HG03442 (cell line): ENCODE measurements around the gene OR10A3.

ENCODE experiments used
- ATAC-seq: cut with Tn5 transposase; IDR thresholded peaks from one replicate; pipeline ENCODE4 v1.9.1; 2021; ENCODE audit warnings: mild to moderate bottlenecking, moderate library complexity; ENCODE audit not compliant: unreplicated experiment

Gene OR10A3

DNA sequence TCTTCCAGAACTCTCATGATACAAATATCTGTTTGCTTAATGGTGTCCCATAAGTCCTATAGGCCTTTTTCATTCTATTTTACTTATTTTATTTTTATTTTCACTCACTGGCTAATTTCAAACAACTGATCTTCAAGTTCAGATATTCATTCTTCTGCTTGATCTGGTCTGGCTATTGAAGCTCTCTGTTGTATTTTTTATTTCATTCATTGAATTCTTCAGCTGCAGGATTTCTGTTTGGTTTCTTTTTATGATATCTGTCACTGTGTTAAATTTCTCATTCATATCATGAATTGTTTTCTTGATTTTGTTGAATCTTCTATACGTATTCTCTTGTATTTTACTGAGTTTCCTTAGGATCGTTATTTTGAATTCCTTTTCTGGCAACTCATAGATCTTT lies 2.6 kb upstream of the OR10A3 start:
- ATAC-seq, result no peak

DNA sequence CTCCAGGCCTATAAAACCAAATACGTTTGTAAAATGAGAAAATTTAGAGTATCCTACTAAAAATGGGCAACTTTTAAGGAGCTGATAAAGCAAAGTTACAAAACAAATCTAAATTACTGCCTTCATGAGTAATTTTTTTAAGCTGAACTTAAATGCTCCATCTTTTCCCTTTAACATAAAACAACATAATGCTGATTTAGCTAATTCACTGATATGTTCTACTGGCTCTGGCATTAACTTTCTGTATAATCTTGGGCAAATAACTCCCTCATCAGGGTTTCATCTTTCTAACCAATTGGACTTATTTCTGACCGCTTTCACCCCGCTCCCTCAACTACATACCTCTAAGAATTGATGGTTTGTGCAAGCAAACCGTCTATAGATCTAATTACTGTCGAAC lies 362 bp downstream of the OR10A3 start:
- no peak for ATAC-seq

DNA sequence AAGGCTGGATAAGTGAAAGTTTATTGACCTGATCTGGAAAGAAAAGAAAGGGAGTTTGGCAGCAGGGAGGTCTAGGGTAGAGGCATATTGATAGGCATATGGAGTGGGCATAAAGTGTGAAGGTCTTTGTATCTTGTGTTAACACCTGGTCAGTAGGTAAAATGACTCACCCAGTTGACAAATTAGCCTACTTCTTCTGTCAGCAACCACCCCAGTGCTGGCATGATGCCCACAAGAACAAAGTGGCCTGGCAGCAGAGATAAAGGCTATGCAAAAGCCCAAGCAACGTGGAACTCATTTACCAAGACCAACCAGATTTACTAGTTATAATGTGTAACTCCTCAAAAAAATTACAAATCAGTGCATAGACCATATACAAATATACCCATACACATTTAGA lies 4.9 kb downstream of the OR10A3 start:
- ATAC-seq, result no peak

DNA sequence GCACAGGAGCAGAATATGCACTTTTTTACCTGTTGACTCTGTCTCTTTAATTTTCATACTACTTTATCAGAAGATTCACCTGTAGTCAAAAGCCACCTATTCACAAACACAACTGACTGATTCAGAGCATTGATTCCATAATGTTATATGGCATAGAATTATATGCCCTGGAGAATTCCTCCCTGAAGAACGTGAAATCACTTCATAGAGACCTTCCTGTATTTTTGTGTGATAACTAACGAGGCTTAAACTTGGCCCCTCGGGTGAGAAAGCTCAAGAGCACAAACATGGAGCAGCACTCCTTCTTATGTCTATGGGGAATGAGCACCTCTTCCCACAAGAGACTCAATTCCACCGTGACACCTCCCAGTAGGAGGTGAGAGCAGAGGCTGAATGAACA lies 10.3 kb downstream of the OR10A3 start, which contains the start of gene OR10A6:
Gene OR10A6, minus strand, starts transcription at position 101 of the 400 bp plus-strand sequence. CDS start 2,606 bp downstream, outside the sequence.
- ATAC-seq, result no peak

DNA sequence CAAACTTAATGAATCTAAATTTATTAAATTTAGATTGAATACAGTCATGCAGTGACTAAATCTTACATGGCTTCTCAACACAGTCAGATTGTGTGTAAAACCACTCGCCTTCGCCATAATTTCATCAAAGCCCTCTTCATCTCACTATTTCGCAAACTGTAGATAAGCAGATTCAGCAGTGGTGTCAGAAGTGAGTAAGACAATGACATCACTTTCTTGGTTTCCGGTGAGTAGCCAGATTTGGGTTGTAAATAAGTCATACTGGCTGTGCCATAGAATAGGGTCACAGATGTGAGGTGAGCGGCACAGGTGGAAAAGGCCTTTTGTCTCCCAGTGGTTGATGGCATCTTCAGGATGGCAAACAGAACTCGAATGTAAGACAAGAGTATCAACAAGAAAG lies 13.9 kb downstream of the OR10A3 start:
- ATAC-seq, result no peak

DNA sequence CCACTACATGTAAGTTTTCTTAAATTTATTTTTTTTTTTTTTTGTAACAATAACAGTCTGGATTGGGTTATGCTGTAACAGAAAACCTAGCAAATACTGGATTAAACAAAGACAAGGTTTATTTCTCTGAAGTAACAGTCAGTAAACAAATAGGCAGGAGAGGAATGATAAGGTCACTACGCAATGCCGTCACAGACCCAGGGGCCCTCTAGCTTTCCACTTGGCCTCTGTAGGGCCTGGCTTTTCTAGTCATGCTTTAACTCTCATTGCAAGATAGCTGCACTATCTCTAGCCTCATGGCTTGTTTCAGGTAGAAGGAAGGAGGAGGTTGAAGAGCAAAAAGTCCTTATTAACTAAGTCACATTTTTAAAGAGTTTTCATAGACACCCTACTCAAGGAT lies 17.0 kb downstream of the OR10A3 start:
- no peak for ATAC-seq

DNA sequence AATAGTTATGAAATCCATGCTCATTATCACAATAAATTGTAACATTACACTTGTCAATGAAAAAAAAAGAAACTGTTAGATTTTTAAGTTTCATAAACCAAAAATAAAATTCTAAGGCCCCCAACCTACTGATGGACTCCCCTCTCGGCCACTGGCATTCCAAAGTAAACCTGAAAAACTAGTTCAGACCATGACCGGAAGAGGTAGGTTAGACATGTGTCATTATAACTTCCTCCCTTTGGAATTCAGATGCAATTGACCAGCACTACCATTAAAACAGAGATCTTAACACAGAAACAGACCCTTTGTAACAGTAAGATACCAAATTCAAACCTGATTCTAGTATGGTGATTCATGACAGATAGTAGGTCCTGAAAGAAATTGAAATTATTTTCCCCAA lies 23.4 kb downstream of the OR10A3 start:
- ATAC-seq, result no peak

DNA sequence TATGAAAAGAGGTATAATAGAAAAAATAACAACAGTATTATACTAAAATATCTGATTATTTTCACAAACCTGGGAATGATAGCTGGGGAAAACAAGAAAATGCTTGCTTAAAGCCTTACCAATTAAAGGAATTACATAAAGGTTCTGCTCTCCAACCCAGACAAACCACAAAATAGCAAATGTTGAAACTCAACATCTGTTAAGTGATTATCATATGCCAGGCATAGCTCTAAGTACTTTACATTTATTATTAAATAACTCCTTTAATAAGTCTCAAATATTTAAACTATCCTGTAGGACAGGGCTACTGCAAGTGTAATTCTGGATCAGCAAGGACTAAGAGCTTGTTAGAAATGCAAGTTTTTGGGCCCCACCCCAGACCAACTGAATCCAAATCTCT lies 30.5 kb downstream of the OR10A3 start:
- no peak for ATAC-seq

DNA sequence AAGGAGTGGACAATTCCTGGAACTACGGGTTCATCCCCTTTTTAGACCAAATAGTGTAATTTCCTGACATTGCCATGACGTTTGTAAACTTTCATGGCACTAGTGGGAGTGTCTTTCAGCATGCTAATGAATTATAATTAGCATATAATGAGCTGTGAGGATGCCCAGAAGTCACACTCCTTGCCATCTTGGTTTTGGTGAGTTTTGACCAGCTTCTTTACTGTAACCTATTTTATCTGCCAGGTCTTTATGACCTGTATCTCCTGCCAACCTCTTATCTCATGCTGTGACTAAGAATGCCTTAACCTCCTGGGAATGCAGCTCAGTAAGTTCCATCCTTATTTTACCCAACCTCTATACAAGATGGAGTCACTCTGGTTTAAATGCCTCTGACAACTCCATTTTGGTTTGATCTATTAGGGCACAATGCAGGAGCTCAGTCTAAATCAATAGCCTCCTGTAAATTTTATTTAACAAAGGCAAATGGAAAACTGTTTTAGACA lies 31.2 kb downstream of the OR10A3 start:
- no peak for ATAC-seq

DNA sequence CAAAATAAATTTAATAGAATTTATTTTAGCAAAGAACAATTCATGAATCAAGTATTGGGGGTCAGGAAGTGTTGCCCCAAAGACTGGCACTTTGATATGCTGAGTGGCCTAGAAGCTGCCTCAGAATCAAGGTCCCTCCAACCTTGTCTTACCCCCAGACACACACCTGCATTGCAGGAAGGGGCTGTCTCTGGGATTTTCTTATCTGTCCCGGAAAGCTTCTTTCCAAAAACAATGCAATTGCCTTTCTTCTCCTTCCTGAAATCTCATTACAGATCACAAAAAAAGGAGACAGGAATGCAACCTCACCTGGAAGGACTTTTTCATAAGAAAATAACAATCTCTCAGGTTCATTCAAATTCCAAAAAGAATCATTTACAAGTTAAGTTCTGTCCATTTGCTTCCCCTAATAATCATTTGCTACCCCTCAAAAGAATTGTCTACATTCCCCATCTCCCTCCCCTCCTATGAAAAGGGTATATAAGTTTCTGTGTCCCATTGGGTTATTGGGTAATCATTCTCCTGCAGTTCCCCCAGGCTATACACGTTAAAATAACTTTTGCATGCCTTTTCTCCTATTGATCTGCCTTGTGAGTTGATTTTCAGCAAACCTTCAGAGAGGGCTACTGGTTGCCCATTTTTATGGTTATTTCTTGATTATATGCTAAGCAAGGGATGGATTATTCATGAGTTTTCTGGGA lies 31.8 kb downstream of the OR10A3 start:
- no peak for ATAC-seq

DNA sequence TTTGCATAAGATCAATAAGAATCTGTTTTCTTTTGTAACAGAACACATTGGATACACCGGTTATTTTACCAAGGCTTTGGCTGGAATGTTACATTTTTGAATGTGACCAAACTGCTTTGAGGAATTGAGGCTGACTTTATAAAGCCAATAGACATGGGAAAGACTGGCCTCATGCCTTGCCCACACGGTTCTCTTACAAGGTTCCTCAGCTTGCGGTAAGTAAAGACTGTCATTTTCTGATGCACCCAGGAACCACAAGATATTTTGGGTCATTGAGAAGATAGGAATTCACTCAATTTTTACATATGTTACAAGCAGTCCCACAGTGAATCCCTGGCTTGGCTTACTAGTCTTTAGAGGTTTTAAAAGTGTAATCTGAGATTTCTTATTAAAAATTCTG lies 34.4 kb downstream of the OR10A3 start:
- no peak for ATAC-seq

DNA sequence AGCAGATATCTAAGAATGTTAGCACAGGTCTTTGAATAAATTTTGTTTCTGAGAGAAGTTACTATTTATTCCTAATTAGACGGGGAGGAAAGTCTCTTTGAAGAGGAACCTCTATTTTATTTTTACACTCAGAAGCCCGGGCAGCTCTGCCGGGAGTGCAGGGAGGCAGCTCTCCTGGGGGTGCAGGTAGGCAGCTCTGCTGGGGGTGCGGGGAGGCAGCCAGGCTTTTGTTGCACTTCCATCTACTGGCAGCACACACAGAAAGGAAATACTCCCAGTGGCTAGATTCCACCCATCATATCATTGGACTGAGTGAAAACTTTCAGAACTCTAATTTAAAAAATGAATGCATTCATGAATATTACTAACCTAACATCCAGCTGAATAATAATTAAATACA lies 35.0 kb downstream of the OR10A3 start:
- ATAC-seq, result no peak

DNA sequence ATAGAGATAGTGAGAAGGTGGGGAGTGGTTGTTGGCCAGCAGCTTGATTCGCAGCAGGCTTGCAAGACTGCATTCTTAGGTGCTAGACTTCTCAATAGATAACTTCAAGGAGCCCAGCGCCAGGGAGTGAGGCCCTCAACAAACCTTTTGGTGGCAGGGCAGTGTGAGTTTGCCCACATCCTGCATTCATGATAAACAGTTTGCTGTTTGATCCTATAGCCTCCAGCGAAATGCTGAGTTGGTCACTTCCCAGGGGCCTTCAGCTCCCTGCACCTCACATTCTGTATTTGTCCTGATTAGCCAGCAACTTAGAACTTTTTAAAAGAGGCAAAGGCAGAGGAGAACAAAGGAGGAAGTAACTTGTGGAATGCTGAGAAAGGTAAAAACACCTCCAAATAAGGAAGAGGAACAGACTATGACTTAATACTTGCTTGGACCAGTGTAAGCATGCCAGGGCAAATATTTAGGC lies 35.5 kb downstream of the OR10A3 start:
- no peak for ATAC-seq

DNA sequence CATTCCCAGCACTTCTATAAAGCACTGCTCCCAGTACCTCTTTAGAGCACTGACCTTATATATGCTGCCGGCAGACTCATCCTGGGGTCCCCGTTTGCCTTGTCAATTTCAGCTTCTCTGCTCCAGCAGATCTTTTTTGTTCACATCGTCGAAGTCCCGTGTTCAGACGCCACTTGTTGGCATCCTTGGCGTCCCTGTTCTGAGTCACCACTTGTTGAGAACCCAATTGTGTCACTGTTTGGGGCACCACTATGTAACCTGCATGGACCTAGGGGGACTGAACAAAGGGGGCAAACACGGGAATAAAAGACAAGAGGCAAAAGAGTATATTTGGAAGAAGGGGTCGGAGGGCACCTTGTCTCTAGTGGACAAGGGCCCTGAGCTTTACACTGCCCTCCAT lies 36.0 kb downstream of the OR10A3 start:
- no peak for ATAC-seq

DNA sequence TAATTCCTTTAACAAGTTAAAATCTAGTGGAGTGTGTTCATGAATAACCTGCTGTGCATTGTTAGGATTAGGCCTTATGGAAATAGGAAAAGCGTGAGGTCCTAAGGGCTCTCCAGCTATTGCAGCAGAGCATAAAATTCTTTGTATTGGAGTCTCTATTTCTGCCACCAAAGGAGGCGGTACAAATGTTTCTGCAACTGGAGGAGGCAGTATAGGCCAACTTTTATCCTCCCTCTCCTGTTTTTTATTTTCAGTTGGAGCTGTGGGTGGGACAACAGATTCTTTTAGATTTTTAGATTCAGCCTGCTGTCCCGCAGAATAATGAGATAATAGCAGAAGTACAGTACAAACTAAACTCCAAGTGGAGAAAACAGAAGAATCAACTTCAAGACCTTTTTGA lies 36.6 kb downstream of the OR10A3 start:
- ATAC-seq, result no peak

DNA sequence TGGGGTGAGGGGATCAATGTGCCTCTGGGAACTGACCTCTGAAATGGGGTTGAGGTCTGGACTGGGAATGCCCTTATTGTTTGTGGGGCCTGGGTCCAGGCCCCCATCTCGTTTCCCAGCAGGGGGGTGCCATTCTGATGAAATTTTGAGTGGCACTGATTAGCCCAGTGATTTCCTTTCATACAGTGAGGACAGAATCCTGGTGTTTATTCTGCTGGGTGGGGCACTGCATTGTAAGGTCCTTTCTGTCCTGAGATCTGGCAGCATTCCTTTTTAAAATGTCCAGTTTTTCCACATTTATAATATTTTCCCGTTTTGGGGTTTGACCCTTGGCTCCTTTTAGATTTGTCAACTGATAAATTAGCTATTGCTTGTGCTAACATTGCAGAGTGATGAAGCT lies 37.6 kb downstream of the OR10A3 start:
- ATAC-seq, result no peak

DNA sequence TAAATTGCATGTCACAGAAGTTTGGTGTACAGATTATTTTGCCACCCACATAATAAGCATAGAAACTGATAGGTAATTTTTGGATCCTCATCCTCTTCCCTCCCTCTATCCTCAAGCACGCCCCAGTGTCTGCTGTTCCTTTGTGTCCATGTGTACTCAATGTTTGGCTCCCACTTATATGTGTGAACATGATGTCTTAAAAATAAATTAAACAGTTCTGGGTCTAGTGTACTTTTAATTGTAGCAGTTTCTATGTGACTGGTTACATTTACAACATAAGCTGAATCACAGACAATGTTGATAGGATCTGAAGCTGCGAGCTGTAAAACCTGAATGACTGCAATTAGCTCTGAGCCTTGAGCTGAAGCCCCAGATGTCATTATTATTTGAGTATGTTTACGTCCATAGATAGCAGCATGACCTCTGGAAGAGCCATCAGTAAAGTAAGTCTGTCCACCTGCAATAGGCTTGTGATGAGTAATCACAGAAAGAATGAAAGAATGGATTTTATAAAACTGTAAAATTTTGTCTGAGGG lies 40.1 kb downstream of the OR10A3 start:
- ATAC-seq, result no peak

DNA sequence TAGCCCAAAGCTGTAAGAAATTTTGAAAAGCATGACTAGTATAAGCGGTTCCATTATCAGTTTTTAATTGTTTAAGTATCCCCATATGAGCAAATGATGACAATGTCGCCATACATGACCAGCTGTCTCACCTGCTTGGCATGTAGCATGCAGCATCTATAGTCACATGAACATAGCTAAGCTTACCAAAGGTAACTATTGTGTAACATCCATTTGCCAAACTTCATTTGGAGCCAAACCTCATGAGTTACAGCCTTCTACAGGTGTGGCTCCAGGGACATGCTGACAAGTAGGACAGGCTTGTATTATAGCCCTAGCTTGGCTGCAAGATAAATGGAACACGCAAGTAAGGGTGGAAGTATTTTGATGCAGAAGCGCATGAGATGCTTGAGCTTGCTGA lies 40.8 kb downstream of the OR10A3 start:
- ATAC-seq, result no peak

DNA sequence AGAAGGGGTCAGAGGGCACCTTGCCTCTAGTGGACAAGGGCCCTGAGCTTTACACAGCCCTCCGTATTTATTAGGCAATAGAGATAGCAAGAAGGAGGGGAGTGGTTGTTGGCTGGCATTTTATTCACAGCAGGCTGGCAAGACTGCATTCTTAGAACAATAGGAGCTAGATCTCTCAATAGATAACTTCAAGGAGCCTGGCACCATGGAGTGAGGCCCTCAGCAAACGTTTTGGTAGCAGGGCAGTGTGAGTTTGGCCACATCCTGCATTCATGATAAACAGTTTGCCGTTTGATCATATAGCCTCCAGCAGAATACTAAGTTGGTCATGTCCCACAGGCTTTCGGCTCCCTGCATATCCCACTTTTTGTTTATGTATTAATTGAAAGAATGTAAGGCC lies 42.1 kb downstream of the OR10A3 start:
- no peak for ATAC-seq

DNA sequence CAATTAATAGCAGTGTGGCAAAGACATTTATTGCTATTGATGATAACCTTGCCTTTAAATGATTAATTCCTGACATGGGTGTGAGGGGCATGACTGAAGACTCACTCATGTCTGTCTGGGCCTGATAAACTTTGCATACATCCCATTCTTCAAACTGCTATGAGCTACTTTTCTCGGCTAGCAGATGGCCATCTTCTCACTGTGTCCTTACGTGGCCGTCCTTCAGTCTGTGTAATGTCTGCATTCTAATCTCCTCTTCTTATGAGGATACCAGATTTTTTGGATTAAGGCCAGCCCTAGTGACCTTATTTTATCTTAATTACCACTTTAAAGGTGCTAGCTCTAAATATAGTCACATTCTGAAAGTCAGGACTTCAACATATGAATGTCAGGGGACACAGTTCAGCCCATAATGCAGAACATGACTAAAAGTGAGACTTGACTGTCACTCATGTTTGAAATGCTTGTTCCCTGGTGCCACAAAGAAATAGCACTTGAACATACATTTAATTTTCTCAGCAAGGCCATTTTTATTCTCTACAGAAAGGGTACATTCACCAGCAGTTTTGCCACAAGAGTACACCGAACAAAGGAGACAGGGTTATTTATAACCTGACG lies 42.7 kb downstream of the OR10A3 start:
- no peak for ATAC-seq

DNA sequence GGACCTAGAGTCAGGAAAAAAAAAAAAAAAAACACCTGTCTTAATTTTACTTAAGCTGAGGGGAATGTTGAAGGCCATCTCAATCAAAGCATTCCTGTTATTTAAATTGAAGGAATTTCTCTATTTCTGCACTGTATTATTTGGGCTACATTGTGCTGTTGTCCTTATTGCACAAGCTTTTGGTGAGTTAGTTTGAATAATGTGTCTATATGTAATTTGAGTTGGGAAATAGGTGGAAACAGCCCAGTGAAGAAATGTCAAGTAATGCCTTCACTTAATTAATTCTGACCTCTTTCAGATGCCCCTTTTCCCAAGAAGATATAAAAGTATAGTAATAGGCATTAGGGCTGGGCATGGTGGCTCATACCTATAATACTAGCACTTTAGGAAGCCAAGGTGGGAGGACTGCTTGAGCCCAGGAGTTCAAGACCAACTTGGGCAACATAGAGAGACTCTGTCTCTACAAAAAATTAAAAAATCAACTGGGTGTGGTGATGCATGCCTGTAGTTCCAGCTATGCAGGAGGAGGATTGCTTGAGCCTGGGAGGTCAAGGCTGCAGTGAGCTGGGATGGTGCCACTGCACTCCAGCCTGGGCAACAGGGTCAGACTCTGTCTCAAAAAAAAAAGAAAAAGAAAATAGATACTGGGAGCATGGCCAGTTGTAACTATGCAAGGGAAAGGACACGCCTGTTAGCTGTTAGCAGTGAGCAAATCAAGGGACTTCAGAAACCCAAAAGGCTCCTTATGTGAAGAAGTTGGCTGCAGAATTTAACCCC lies 45.3 kb downstream of the OR10A3 start:
- ATAC-seq, result no peak

DNA sequence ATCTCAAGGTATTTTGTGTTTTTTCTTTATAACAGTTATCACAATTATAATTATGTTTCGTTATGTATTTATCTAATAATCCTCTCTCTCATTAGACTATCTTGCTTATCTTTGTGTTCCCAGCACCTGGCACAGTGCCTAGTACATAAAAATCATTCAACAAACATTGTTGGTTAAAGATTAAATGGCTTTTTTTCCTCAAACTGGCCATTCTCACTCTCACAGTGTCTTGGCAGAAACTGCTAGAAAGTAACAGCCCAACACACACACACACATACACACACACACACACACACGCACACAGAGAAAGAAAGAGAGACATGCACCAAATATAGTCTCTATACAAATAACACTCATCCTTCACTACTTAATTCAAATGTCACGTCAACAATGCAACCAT lies 47.3 kb downstream of the OR10A3 start:
- ATAC-seq, result no peak
